ENCODE results near the gene TRIML1. TPM values are rescaled to one million over a fixed set of nuclear protein-coding genes. Genes with fewer than 3 reads are reported as not detected.
"Not testable (repeated sequence)": the region's sequence is repeated elsewhere in the genome, so short reads cannot be mapped to it uniquely, and the experiment has no call there.

The TRIML1 gene
- total and polyA plus RNA-seq, 2 donors (not counting 1 experiment from before 2014, with no cell fraction given) = not detected

DNA sequence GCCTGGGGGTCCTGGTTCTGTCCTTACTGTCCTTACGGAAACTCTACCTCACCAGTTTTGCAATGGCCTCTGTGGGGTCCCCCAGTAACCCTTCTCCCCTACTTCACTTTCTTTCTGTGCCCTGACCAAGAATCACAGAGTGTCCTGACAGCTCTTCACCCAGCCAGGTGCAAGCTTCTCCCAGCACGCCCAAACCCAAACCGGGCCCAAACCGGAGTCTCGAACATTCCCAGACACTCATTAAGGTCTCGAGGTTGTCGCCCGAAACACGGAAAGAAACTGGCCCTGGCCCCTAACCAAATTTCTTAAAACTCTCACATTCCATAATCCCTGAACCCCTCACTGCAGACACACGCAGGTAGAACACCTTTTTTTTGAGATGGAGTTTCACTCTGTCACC, 19.1 kb downstream of the TRIML1 start:
- no peak overlapping the region for H3K27ac Mint-ChIP-seq
- no peaks in the 10 kb centered on the region for H3K4me1 ChIP-seq (ENCODE audit: control insufficient read depth in 2 of 2, insufficient read depth in 2 of 2, low read length in 2 of 2)
- no peak overlapping the region for H3K27ac ChIP-seq (ENCODE audit: low read length in 2 of 2)
- no peaks in the 10 kb centered on the region for H3K27me3 Mint-ChIP-seq
- ChIA-PET POLR2A (no interaction called here), CTCF (no interaction called here)
- intact Hi-C loops (cut with micrococcal nuclease) = no loop called here
- no peak overlapping the region for H3K9ac ChIP-seq (ENCODE audit: low read length)
- H3K36me3 ChIP-seq (replicated peaks in 1 of 2; ENCODE audit: control extremely low read depth in 1 of 2, control insufficient read depth in 1 of 2, extremely low read depth in 1 of 2, insufficient read depth in 2 of 2, low read length in 1 of 2) = no peaks in the 10 kb centered on the region
- no peak overlapping the region for H3K4me2 ChIP-seq (replicated peaks; ENCODE audit: low read depth, low read length, poor library complexity, severe bottlenecking)
- ATAC-seq (ENCODE audit: low read depth) (no peak), DNase-seq (no peak)
- TF ChIP-seq, protein P1, sequence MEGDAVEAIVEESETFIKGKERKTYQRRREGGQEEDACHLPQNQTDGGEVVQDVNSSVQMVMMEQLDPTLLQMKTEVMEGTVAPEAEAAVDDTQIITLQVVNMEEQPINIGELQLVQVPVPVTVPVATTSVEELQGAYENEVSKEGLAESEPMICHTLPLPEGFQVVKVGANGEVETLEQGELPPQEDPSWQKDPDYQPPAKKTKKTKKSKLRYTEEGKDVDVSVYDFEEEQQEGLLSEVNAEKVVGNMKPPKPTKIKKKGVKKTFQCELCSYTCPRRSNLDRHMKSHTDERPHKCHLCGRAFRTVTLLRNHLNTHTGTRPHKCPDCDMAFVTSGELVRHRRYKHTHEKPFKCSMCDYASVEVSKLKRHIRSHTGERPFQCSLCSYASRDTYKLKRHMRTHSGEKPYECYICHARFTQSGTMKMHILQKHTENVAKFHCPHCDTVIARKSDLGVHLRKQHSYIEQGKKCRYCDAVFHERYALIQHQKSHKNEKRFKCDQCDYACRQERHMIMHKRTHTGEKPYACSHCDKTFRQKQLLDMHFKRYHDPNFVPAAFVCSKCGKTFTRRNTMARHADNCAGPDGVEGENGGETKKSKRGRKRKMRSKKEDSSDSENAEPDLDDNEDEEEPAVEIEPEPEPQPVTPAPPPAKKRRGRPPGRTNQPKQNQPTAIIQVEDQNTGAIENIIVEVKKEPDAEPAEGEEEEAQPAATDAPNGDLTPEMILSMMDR (IDR thresholded peaks at IDR 0.05) = no peak
- TF ChIP-seq EZH2 (IDR thresholded peaks at IDR 0.05; ENCODE audit: borderline replicate concordance, insufficient read depth, low read depth, low read length, poor library complexity, severe bottlenecking) = no peak
- H3K79me2 ChIP-seq (ENCODE audit: control insufficient read depth, insufficient read depth, low read length) = no peaks in the 10 kb centered on the region
- H3K27me3 ChIP-seq (replicated peaks in 1 of 4; ENCODE audit: control extremely low read depth in 1 of 4, control insufficient read depth in 3 of 4, insufficient read depth in 4 of 4, low read length in 3 of 4) = no peaks in the 10 kb centered on the region
- no peak overlapping the region for H3K4me3 ChIP-seq (ENCODE audit: control extremely low read depth in 1 of 5, extremely low read depth in 1 of 5, insufficient read depth in 1 of 5, low read depth in 2 of 5, low read length in 4 of 5)
- no peaks in the 10 kb centered on the region for H3K4me1 Mint-ChIP-seq
- 97% methylated on average over 10 of the region's 10 CpGs for WGBS (ENCODE audit: insufficient coverage)
- H3K9me3 ChIP-seq (ENCODE audit: control extremely low read depth in 1 of 3, control insufficient read depth in 2 of 3, insufficient read depth in 1 of 3, low read length in 2 of 3) = peaks cover 0 to 43% (median 4%) of the 10 kb centered on the region in 3 donors
- no peaks in the 10 kb centered on the region for H3K9me3 Mint-ChIP-seq (ENCODE audit: insufficient read depth)
- H4K20me1 ChIP-seq (ENCODE audit: control insufficient read depth, insufficient read depth, low read length, poor library complexity, severe bottlenecking) = no peaks in the 10 kb centered on the region
- no peak overlapping the region for H3K4me3 Mint-ChIP-seq
- no peak overlapping the region for H2AFZ ChIP-seq (ENCODE audit: insufficient read depth, low read depth, low read length, poor library complexity, severe bottlenecking)

DNA sequence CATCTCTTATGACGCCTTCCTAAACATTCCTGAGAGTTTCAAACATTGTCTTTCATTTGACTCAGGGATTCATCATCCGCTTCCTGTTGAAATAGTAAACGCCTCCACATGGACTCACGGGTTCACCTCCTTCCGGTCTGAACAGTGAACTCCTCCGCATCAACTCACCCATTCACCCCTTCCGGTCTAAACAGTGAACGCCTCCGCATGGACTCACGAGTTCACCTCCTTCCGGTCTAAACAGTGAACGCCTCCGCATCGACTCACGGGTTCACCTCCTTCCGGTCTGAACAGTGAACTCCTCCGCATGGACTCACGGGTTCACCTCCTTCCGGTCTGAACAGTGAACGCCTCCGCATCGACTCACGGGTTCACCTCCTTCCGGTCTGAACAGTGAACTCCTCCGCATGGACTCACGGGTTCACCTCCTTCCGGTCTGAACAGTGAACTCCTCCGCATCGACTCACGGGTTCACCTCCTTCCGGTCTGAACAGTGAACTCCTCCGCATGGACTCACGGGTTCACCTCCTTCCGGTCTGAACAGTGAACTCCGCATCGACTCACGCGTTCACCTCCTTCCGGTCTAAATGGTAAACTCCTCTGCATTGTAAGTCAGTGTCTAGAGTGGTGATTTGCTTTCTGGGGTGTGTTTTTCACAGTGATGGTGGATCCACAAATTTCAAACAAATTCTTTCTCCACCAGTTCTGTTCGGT, 20.4 kb downstream of the TRIML1 start:
- WGBS (ENCODE audit: insufficient coverage) = 92% methylated on average over 12 of the region's 40 CpGs

More for the DNA sequence above, 20.4 kb downstream of the TRIML1 start:
- H3K27ac Mint-ChIP-seq; H3K79me2 ChIP-seq (ENCODE audit: control insufficient read depth, insufficient read depth, low read length); H3K27me3 ChIP-seq (replicated peaks in 1 of 4; ENCODE audit: control extremely low read depth in 1 of 4, control insufficient read depth in 3 of 4, insufficient read depth in 4 of 4, low read length in 3 of 4); DNase-seq; H3K4me1 ChIP-seq (ENCODE audit: control insufficient read depth in 2 of 2, insufficient read depth in 2 of 2, low read length in 2 of 2); POLR2A ChIA-PET; H3K4me3 ChIP-seq (ENCODE audit: control extremely low read depth in 1 of 5, extremely low read depth in 1 of 5, insufficient read depth in 1 of 5, low read depth in 2 of 5, low read length in 4 of 5); H3K4me2 ChIP-seq (replicated peaks; ENCODE audit: low read depth, low read length, poor library complexity, severe bottlenecking); H2AFZ ChIP-seq (ENCODE audit: insufficient read depth, low read depth, low read length, poor library complexity, severe bottlenecking); intact Hi-C loops (cut with micrococcal nuclease); H3K27me3 Mint-ChIP-seq; CTCF ChIA-PET; H3K36me3 ChIP-seq (replicated peaks in 1 of 2; ENCODE audit: control extremely low read depth in 1 of 2, control insufficient read depth in 1 of 2, extremely low read depth in 1 of 2, insufficient read depth in 2 of 2, low read length in 1 of 2); H3K4me3 Mint-ChIP-seq; H3K4me1 Mint-ChIP-seq; H3K9me3 Mint-ChIP-seq (ENCODE audit: insufficient read depth); H4K20me1 ChIP-seq (ENCODE audit: control insufficient read depth, insufficient read depth, low read length, poor library complexity, severe bottlenecking); H3K9ac ChIP-seq (ENCODE audit: low read length); H3K27ac ChIP-seq (ENCODE audit: low read length in 2 of 2); ATAC-seq (ENCODE audit: low read depth): not testable (repeated sequence)
- peaks cover 0 to 41% (median 4%) of the 10 kb centered on the region in 3 donors for H3K9me3 ChIP-seq (ENCODE audit: control extremely low read depth in 1 of 3, control insufficient read depth in 2 of 3, insufficient read depth in 1 of 3, low read length in 2 of 3)

Measured in B cell (primary cell).